Measurements from ENCODE around the gene MLXIP.

The MLXIP gene

DNA sequence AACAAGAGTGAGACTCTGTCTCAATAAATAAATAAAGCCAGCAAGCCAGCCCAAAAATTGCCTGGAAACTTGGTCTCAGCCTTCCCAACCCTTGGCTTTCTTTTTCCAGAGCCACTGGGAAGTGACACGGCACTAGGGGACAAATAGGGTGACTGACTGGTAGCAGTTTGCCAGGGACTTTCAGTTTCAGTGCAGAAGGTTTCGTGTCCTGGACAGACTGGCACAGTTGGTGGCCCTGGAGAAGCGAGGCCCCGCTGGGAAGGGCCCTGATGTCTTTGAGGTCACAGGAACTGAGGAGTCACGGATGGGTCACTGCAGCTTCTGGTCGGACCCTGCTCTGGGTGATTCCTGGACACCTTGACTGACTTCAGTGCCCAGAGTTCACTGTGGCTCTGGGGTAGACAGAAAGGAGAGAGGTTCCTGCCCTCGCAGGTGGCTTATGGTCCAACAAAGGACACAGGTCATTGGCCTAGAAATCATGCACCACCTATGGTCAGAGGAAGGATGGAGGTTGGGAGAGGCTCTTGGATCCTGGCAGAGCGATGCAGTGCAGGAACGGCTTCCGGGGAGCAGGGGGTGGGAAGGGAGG is 107.0 kb downstream of the MLXIP start:
- DNase-seq (ENCODE audit: low read depth), result no peak

DNA sequence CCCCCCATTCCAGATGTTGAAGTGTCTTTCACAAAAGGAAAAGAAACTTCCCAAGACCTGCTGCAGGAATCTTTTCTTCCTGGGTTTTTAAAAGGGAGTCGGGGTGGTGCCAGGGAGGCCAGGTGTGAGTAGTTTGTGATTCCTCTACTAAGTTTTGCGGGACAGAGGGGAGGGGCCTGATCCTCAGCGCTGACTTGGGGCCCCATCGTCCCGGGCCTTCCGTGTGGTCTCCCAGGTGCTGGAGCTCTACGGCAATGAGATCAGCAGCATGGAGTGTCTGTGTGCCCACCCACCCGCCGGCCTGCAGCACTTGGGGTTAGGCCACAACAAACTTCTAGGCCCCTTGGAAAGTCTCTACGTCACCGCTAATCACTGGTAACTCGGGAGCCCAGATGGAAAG is 108.9 kb downstream of the MLXIP start:
- no peak for DNase-seq (ENCODE audit: low read depth)

DNA sequence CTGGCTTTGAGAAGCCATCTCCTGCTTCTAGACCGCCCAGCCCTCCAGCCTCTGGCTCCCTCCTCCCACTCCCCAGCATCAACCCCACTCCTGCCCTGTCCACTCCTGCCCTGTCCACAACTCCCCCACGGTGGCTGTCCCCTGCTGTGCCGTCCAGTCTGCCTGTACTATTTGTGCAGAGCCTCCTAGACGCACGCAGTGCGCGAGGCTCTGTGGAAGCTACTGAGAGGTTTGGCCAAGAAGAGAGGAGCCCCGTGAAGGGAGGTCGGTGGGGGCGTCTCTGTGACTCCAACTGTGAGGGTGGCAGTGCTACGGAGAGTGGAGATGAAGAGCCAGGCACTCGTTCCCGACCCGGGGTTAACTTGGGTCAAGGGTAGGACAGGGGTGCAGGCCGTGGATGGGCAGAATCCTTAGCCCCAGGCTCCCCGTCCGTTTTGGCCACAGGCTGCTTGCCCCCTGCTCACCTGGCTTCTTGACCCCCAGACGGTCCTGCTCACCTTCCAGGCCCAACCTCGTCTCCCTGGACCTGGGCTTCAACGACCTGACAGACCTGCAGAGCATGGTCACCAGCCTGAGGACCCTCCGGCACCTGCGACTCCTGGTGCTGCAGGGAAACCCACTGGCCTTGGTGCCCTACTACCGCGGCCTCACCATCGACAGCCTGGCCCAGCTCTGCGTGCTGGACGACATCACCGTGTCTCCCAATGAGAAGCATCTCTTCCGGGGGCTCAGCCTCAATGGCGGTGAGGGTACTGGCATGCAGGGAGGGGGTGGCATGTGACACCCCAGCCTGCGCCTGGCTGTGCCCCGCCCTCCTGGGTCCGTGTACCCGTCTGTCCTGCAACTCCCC is 111.3 kb downstream of the MLXIP start:
- no peak for DNase-seq (ENCODE audit: low read depth)

DNA sequence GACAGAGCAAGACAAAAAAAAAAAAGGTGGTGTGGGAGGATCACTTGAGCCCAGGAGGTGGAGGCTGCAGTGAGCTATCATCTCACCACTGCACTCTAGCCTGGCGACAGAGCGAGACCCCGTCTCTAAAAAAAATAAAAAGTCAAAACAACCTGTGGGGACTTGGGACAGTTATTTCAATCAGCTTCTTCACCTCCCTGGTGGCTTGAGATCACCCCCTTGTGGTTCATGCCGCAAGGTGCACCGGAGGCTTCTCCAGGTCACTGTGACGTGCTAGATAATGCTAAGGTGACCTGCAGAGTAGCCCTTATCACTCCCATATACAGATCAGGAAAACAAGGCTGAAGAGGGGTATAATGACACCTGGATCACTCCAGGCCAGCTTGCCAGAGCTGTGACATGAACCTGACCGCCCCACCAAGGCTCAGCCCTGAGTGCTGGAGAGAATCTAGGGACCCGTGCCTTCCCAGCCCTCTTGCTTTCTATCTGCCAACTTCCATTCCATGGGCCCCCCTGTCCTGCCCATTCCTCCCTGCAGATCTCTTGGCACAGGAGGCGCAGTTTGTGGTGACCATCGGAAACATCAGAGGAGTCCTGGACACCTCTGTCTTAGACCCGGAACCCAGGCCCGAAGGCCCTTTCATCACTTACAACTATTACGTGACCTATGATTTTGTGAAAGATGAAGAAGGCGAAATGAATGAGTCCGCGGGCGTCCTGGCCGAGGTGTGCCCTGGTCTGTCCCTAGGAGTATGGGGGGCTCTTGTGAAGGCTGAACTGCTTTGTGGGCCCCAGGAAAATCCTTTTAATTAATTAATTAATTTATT is 112.5 kb downstream of the MLXIP start:
- DNase-seq (ENCODE audit: low read depth), result peak; percentile 26

DNA sequence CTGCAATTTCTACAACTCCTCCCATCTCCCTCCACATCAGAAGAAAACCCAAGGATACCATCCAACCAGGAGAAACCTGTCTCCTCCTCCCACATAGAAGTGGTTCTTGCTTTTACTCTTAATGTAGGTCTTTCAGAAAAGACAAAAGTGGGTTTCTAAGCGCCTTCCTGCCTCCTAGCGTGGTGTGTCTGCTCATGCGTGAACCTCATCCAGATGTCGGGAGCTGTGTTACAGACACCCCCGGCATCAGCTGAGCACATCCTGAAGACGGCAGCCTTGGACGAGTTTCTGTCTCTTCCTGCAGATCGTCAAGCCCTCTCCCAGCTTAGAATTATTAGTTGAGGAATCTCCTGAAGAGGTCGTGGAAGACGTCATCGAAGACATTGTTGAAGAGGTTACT is 113.9 kb downstream of the MLXIP start:
- no peak for DNase-seq (ENCODE audit: low read depth)

DNA sequence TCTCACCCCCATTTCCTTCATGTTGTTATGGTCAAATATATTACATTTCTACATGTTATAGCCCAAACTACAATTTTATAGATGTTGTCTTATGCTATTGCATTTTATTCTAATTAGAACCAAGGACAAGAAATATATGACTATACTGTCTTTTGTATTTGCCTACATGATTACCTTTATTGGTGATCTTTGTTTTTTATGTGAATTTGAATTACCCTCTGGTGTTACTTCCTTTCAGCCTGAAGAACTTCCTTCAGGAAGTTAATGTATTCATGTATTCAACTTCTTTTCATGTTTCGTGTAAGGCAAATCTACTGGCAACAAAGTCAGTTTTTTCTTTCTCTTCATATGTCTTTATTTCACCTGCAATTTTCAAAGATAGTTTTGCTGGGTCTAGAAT is 116.2 kb downstream of the MLXIP start:
- no peak for DNase-seq (ENCODE audit: low read depth)

DNA sequence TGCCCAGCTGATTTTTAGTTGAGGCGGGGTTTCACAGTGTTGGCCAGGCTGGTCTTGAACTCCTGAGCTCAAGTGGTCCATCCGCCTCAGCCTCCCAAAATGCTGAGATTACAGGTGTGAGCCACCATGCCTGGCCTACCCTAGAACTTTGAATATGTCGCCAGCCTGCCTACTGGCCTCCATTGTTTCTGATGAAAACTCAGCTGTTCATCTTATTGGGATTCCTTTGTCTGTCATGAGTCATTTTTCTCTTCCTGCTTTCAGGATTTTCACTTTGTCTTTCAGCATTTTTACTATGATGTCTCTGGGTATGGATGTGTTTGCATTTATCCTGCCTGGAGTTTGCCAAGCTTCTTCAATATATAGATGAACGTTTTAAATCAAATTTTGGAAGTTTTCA is 116.8 kb downstream of the MLXIP start:
- no peak for DNase-seq (ENCODE audit: low read depth)
